ENCODE results near the gene MAB21L3.

The MAB21L3 gene

GRCh38 chr1:116087628-116088027, 23.6 kb upstream of the MAB21L3 start:
- H4K20me1 ChIP-seq (ENCODE audit: insufficient read depth, low read length), result no peaks in the 10 kb centered on the region
- H3K9ac ChIP-seq (ENCODE audit: low read length), result no peak overlapping the region
- H3K27ac ChIP-seq (ENCODE audit: low read depth, low read length, poor library complexity, severe bottlenecking), result no peak overlapping the region
- no peaks in the 10 kb centered on the region for H3K27me3 ChIP-seq (ENCODE audit: insufficient read depth, low read length)
- no peaks in the 10 kb centered on the region for H3K79me2 ChIP-seq (ENCODE audit: insufficient read depth, low read length)
- H3F3A ChIP-seq (ENCODE audit: insufficient read depth, low read length), result no peaks in the 10 kb centered on the region
- H3K36me3 ChIP-seq (ENCODE audit: insufficient read depth, low read length), result no peaks in the 10 kb centered on the region
- H2AFZ ChIP-seq (ENCODE audit: low read length), result no peak overlapping the region
- no peak for TF ChIP-seq CTCF (IDR thresholded peaks at IDR 0.05; ENCODE audit: low read length)
- H3K9me3 ChIP-seq (ENCODE audit: low read length), result no peaks in the 10 kb centered on the region
- no peaks in the 10 kb centered on the region for H3K9me2 ChIP-seq (ENCODE audit: low read depth, low read length)
- H3K4me1 ChIP-seq (ENCODE audit: insufficient read depth, low read length, severe bottlenecking), result no peaks in the 10 kb centered on the region
- no peak overlapping the region for H3K4me3 ChIP-seq (ENCODE audit: low read depth, low read length, poor library complexity, severe bottlenecking)
- H3K4me2 ChIP-seq (ENCODE audit: low read length), result no peak overlapping the region

GRCh38 chr1:116089870-116090269, 21.3 kb upstream of the MAB21L3 start:
- H3K9ac ChIP-seq (ENCODE audit: low read length), result no peak overlapping the region
- H3K4me2 ChIP-seq (ENCODE audit: low read length), result no peak overlapping the region
- H3K9me2 ChIP-seq (ENCODE audit: low read depth, low read length), result no peaks in the 10 kb centered on the region
- no peaks in the 10 kb centered on the region for H3K79me2 ChIP-seq (ENCODE audit: insufficient read depth, low read length)
- no peak overlapping the region for H3K4me3 ChIP-seq (ENCODE audit: low read depth, low read length, poor library complexity, severe bottlenecking)
- no peak overlapping the region for H2AFZ ChIP-seq (ENCODE audit: low read length)
- no peaks in the 10 kb centered on the region for H3K27me3 ChIP-seq (ENCODE audit: insufficient read depth, low read length)
- H3K36me3 ChIP-seq (ENCODE audit: insufficient read depth, low read length), result no peaks in the 10 kb centered on the region
- no peaks in the 10 kb centered on the region for H3K4me1 ChIP-seq (ENCODE audit: insufficient read depth, low read length, severe bottlenecking)
- no peak for TF ChIP-seq EZH2 (IDR thresholded peaks at IDR 0.05; ENCODE audit: borderline replicate concordance, low read length)
- TF ChIP-seq CTCF (IDR thresholded peaks at IDR 0.05; ENCODE audit: low read length), result no peak
- H3K27ac ChIP-seq (ENCODE audit: low read depth, low read length, poor library complexity, severe bottlenecking), result no peak overlapping the region
- H3K9me3 ChIP-seq (ENCODE audit: low read length), result no peaks in the 10 kb centered on the region
- H4K20me1 ChIP-seq (ENCODE audit: insufficient read depth, low read length), result no peaks in the 10 kb centered on the region
- no peaks in the 10 kb centered on the region for H3F3A ChIP-seq (ENCODE audit: insufficient read depth, low read length)

- Histone ChIP-seq H3F3A (ENCODE audit: insufficient read depth, low read length) (no peaks in the 10 kb centered on the region), H3K4me3 (ENCODE audit: low read depth, low read length, poor library complexity, severe bottlenecking) (no peak overlapping the region), H3K9me3 (ENCODE audit: low read length) (no peaks in the 10 kb centered on the region), H3K27ac (ENCODE audit: low read depth, low read length, poor library complexity, severe bottlenecking) (no peak overlapping the region), H3K27me3 (ENCODE audit: insufficient read depth, low read length) (no peaks in the 10 kb centered on the region), H3K4me2 (ENCODE audit: low read length) (no peak overlapping the region), H3K79me2 (ENCODE audit: insufficient read depth, low read length) (no peaks in the 10 kb centered on the region), H3K36me3 (ENCODE audit: insufficient read depth, low read length) (no peaks in the 10 kb centered on the region), H3K9ac (ENCODE audit: low read length) (no peak overlapping the region), H2AFZ (ENCODE audit: low read length) (no peak overlapping the region), H3K9me2 (ENCODE audit: low read depth, low read length) (no peaks in the 10 kb centered on the region), H4K20me1 (ENCODE audit: insufficient read depth, low read length) (no peaks in the 10 kb centered on the region), H3K4me1 (ENCODE audit: insufficient read depth, low read length, severe bottlenecking) (no peaks in the 10 kb centered on the region)
- no peak for TF ChIP-seq CTCF (IDR thresholded peaks at IDR 0.05; ENCODE audit: low read length)
- TF ChIP-seq EZH2 (IDR thresholded peaks at IDR 0.05; ENCODE audit: borderline replicate concordance, low read length), result no peak
Observed at GRCh38 chr1:116091083-116091482, 20.1 kb upstream of the MAB21L3 start.

All from OCI-LY1 (cell line).